CD4-positive, CD25-positive, alpha-beta regulatory T cell (primary cell): ENCODE measurements around the gene FAM222A. TPM values are rescaled to one million over a fixed set of nuclear protein-coding genes. Genes with fewer than 3 reads are reported as not detected.

Experiments used
- ATAC-seq, 2 donors: fragments of 150-1000 bp; cut with Tn5 transposase; one replicate each; pipeline ENCODE4 v1.10.0; 2021; ENCODE audit warnings: low read depth in 2 of 2, moderate number of reproducible peaks in 2 of 2, moderate library complexity in 1 of 2
- DNase-seq, 3 donors: peaks; one replicate each; pipeline versions ENCODE4 v3.0.0 to v3.0.0-alpha.2; 2012 to 2022; ENCODE audit warnings: mixed read lengths in 1 of 3
- H3K27ac ChIP-seq: one replicate; pipeline ENCODE4 v1.7.0; 2013; ENCODE audit warnings: mild to moderate bottlenecking, low read length; ENCODE audit not compliant: insufficient read depth, poor library complexity, severe bottlenecking
- H3K27me3 ChIP-seq: one replicate; pipeline ENCODE4 v1.7.0; 2013; ENCODE audit warnings: low read length; ENCODE audit not compliant: control insufficient read depth, insufficient read depth
- H3K36me3 ChIP-seq: one replicate; pipeline ENCODE4 v1.7.0; 2013; ENCODE audit warnings: mild to moderate bottlenecking, low read length, moderate library complexity; ENCODE audit not compliant: control insufficient read depth, insufficient read depth
- H3K4me1 ChIP-seq: 2 replicates; pipeline ENCODE4 v1.7.0; 2013; ENCODE audit warnings: mild to moderate bottlenecking, low read length; ENCODE audit not compliant: insufficient read depth, control insufficient read depth, poor library complexity, severe bottlenecking
- H3K4me3 ChIP-seq: one replicate; pipeline ENCODE4 v1.7.0; 2013; ENCODE audit warnings: low read depth, mild to moderate bottlenecking, low read length, moderate library complexity
- H3K9me3 ChIP-seq, 2 experiments: 1 replicate in 1 of 2; 2 replicates in 1 of 2; pipeline ENCODE4 v1.7.0; 2013; ENCODE audit warnings: low read length in 2 of 2, mild to moderate bottlenecking in 1 of 2, moderate library complexity in 1 of 2; ENCODE audit not compliant: control insufficient read depth in 2 of 2
- H3K27ac Mint-ChIP-seq, 3 donors: one replicate each; pipeline ENCODE4 v1.8.0; 2020 to 2022; ENCODE audit warnings: mild to moderate bottlenecking in 3 of 3, mixed read lengths in 3 of 3, moderate library complexity in 2 of 3
- H3K27me3 Mint-ChIP-seq: one replicate; pipeline ENCODE4 v1.8.0; 2022; ENCODE audit warnings: mild to moderate bottlenecking, mixed read lengths
- H3K36me3 Mint-ChIP-seq: one replicate; pipeline ENCODE4 v1.8.0; 2020; ENCODE audit warnings: mixed read lengths
- H3K4me1 Mint-ChIP-seq, 4 donors: one replicate each; pipeline ENCODE4 v1.8.0; 2020 to 2022; ENCODE audit warnings: mixed read lengths in 4 of 4, mild to moderate bottlenecking in 1 of 4
- H3K4me3 Mint-ChIP-seq, 4 donors: one replicate each; pipeline ENCODE4 v1.8.0; 2020 to 2022; ENCODE audit warnings: mild to moderate bottlenecking in 4 of 4, mixed read lengths in 4 of 4, moderate library complexity in 3 of 4
- H3K9me3 Mint-ChIP-seq, 7 donors: one replicate each; pipeline ENCODE4 v1.8.0; 2020 to 2022; ENCODE audit warnings: mixed read lengths in 7 of 7, mild to moderate bottlenecking in 3 of 7, moderate library complexity in 2 of 7
- polyA plus RNA-seq, 4 donors: library from polyadenylated mRNA; unstranded; fragments of 300-500 nt; fragmentation: Illumina TruSeq; gene quantifications; one replicate each; pipeline ENCODE4 v1.2.3, GENCODE V29; 2021
- total RNA-seq: library from RNA; stranded (reverse); gene quantifications from one replicate; pipeline ENCODE4 v1.2.3, GENCODE V29; 2022

FAM222A gene
- total and polyA plus RNA-seq, 5 donors from 2014 or later = 0.08 to 2.3 TPM; not detected in 3

- Histone ChIP-seq H3K9me3 (no peaks in the 10 kb centered on the region), H3K4me3 (no peak overlapping the region), H3K4me1 (peaks cover 7% of the 10 kb centered on the region), H3K27ac (no peak overlapping the region), H3K27me3 (no peaks in the 10 kb centered on the region), H3K36me3 (no peaks in the 10 kb centered on the region)
- H3K9me3 Mint-ChIP-seq = no peaks in the 10 kb centered on the region
- DNase-seq (no peak), ATAC-seq (no peak)
- H3K27me3 Mint-ChIP-seq = no peaks in the 10 kb centered on the region
- no peak overlapping the region for H3K27ac Mint-ChIP-seq
- H3K4me1 Mint-ChIP-seq = peaks cover 0 to 2% (median 0%) of the 10 kb centered on the region in 4 donors
- H3K4me3 Mint-ChIP-seq = no peak overlapping the region
- no peaks in the 10 kb centered on the region for H3K36me3 Mint-ChIP-seq
Measured at GRCh38 chr12:109808876-109809646, 95.4 kb downstream of the FAM222A start.

DNA sequence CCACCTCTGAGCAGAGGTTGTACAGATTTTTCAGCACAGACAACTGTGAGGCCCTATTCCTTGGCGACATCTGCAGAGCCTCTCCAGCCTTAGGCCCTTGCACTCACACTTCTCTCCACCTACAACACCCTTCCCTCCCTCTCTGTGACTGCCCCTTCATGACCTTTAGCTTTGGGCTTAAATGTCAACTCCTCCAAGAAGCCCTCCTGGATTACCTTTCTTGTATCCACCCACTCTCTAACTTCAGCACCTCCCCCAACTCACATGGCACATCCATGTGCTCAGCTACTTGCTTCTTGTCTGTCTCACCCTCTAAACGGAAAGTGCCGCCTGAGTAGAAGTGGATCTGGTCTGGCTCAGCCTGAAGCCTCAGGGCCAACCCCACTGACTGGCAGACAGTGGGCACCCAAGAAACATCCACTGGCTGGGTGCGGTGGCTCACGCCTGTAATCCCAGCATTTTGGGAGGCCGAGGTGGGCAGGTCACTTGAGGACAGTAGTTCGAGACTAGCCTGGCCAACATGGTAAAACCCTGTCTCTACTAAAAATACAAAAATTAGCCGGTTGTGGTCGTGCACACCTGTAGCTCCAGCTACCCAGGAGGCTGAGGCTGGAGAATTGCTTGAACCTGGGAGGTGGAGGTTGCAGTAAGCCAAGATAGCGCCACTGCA is 97.5 kb downstream of the FAM222A start:
- H3K9me3 ChIP-seq = no peaks in the 10 kb centered on the region
- Mint-ChIP-seq H3K36me3 (no peaks in the 10 kb centered on the region), H3K4me3 (no peak overlapping the region), H3K27me3 (no peaks in the 10 kb centered on the region), H3K4me1 (no peaks in the 10 kb centered on the region), H3K9me3 (no peaks in the 10 kb centered on the region), H3K27ac (peak overlapping the region in 1 of 3 donors; percentile 31)
- H3K27me3 ChIP-seq = no peaks in the 10 kb centered on the region
- no peaks in the 10 kb centered on the region for H3K36me3 ChIP-seq
- ATAC-seq (no peak), DNase-seq (no peak)
- H3K4me1 ChIP-seq = no peaks in the 10 kb centered on the region
- no peak overlapping the region for H3K27ac ChIP-seq
- H3K4me3 ChIP-seq = no peak overlapping the region

- Histone ChIP-seq H3K4me3 (no peak overlapping the region), H3K27ac (no peak overlapping the region), H3K36me3 (no peaks in the 10 kb centered on the region), H3K4me1 (no peaks in the 10 kb centered on the region), H3K9me3 (no peaks in the 10 kb centered on the region), H3K27me3 (no peaks in the 10 kb centered on the region)
- Mint-ChIP-seq H3K36me3 (no peaks in the 10 kb centered on the region), H3K4me3 (no peak overlapping the region), H3K4me1 (no peaks in the 10 kb centered on the region), H3K27ac (no peak overlapping the region), H3K27me3 (no peaks in the 10 kb centered on the region), H3K9me3 (no peaks in the 10 kb centered on the region)
- DNase-seq (no peak), ATAC-seq (no peak)
Measured at GRCh38 chr12:109811624-109811995, 98.0 kb downstream of the FAM222A start.

DNA sequence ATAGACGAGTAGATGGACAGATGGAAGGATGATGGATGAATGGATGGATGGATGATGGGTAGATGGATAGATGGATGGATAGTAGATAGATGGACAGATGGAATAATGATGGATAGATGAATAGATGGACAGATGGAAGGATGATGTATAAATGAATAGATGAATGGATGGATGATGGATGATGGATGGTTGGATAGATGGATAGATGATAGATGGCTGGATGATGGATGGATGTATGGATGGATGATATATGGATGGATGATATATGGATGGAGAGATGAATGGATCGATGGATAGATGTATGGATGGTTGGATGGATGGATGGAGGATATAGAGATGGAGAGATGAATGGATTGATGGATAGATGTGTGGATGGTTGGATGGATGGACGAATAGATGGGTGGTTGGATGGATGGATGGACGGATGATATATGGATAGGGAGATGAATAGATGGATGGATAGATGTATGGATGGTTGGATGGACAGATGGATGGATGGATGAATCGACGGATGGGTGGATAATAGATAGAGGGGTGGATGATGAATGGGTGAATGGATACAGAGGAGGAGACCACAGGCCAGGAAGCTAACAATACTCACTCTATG is 100.3 kb downstream of the FAM222A start:
- DNase-seq (no peak), ATAC-seq (no peak)
- no peak overlapping the region for H3K4me3 Mint-ChIP-seq
- H3K36me3 Mint-ChIP-seq = no peaks in the 10 kb centered on the region
- no peaks in the 10 kb centered on the region for H3K4me1 Mint-ChIP-seq
- no peak overlapping the region for H3K4me3 ChIP-seq
- no peaks in the 10 kb centered on the region for H3K9me3 Mint-ChIP-seq
- no peaks in the 10 kb centered on the region for H3K36me3 ChIP-seq
- H3K9me3 ChIP-seq = no peaks in the 10 kb centered on the region
- no peak overlapping the region for H3K27ac ChIP-seq
- no peaks in the 10 kb centered on the region for H3K4me1 ChIP-seq
- H3K27ac Mint-ChIP-seq = no peak overlapping the region
- H3K27me3 ChIP-seq = no peaks in the 10 kb centered on the region
- H3K27me3 Mint-ChIP-seq = peaks cover 6% of the 10 kb centered on the region

DNA sequence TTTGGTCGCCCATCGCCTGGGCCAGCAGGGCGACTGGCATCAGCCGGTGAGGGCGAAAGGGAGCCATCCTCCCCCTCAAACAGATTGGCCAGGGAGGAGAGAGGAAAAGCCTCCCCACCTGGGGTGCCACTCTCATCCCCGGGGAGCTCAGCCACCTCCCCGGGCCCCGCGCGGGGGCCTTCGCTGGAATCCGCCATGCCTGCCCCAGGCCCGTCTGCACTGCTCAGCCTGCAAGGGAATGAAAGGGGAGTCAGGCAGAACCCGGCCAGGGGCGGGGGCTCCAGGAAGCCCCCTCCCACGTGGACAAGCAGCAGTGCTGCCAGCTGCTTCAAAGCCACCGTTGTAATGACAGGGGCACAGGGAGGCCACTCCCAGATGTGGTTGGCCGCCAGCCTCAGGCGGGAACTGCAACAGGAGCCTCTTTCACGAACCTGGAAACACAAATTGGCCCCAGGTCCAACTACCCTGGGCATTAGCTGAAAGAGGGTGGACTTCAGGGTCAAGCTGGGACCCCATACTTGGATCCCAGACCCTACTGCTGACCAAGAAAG is 101.0 kb downstream of the FAM222A start:
- Histone ChIP-seq H3K9me3 (no peaks in the 10 kb centered on the region), H3K36me3 (no peaks in the 10 kb centered on the region), H3K4me3 (no peak overlapping the region), H3K27me3 (no peaks in the 10 kb centered on the region), H3K4me1 (no peaks in the 10 kb centered on the region), H3K27ac (no peak overlapping the region)
- ATAC-seq (no peak), DNase-seq (no peak)
- no peak overlapping the region for H3K27ac Mint-ChIP-seq
- peaks cover 11% of the 10 kb centered on the region for H3K27me3 Mint-ChIP-seq
- no peaks in the 10 kb centered on the region for H3K4me1 Mint-ChIP-seq
- no peaks in the 10 kb centered on the region for H3K36me3 Mint-ChIP-seq
- no peaks in the 10 kb centered on the region for H3K9me3 Mint-ChIP-seq
- H3K4me3 Mint-ChIP-seq = no peak overlapping the region

DNA sequence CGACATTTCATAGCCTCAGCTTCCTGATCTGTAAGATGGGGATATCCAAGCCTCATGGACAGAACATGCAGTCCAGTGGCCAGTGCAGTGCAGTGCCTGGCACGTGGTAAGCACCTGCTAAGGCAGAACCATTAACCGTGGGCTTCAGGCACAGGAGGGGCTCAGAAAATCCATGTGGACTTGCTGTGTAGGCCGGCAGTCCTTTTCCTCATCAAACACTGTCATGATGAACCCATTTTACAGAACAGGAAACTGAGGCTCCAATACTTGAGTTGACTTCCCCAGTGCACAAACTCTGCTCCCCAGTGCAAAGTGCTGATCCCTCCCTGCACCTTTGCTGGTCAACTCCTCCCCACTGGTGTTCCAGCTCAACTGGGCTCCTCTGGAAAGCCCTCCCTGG is 101.6 kb downstream of the FAM222A start:
- no peaks in the 10 kb centered on the region for H3K36me3 ChIP-seq
- no peak overlapping the region for H3K27ac ChIP-seq
- Mint-ChIP-seq H3K27me3 (peaks cover 16% of the 10 kb centered on the region), H3K27ac (no peak overlapping the region), H3K4me1 (no peaks in the 10 kb centered on the region), H3K36me3 (no peaks in the 10 kb centered on the region), H3K9me3 (no peaks in the 10 kb centered on the region), H3K4me3 (no peak overlapping the region)
- no peaks in the 10 kb centered on the region for H3K4me1 ChIP-seq
- DNase-seq = no peak
- no peaks in the 10 kb centered on the region for H3K27me3 ChIP-seq
- ATAC-seq = no peak
- no peaks in the 10 kb centered on the region for H3K9me3 ChIP-seq
- H3K4me3 ChIP-seq = no peak overlapping the region

- Mint-ChIP-seq H3K9me3 (no peaks in the 10 kb centered on the region), H3K36me3 (no peaks in the 10 kb centered on the region)
Measured at GRCh38 chr12:109815757-109816617, 102.4 kb downstream of the FAM222A start.

More at GRCh38 chr12:109815757-109816617, 102.4 kb downstream of the FAM222A start:
- no peak for ATAC-seq
- Histone ChIP-seq H3K4me1 (no peaks in the 10 kb centered on the region), H3K27ac (no peak overlapping the region), H3K36me3 (no peaks in the 10 kb centered on the region), H3K9me3 (no peaks in the 10 kb centered on the region), H3K4me3 (no peak overlapping the region), H3K27me3 (no peaks in the 10 kb centered on the region)
- no peak overlapping the region for H3K4me3 Mint-ChIP-seq
- H3K27me3 Mint-ChIP-seq = peaks cover 16% of the 10 kb centered on the region
- H3K4me1 Mint-ChIP-seq = no peaks in the 10 kb centered on the region
- H3K27ac Mint-ChIP-seq = no peak overlapping the region
- DNase-seq = no peak
